Upper lobe of left lung (tissue), 6 donors: ENCODE results near the gene SLC25A22. TPM values are rescaled to one million over a fixed set of nuclear protein-coding genes. Genes with fewer than 3 reads are reported as not detected.
A peak's percentile ranks its signal among the peaks of the same experiment; 100 is the strongest.

ENCODE experiments used
- ATAC-seq, 2 donors: fragments of 200-7000 bp; cut with Tn5 transposase; one replicate each; pipeline ENCODE4 v1.9.1; 2022; ENCODE audit warnings: mild to moderate bottlenecking in 2 of 2, moderate library complexity in 2 of 2; ENCODE audit not compliant: low FRiP score in 2 of 2
- DNase-seq, 2 donors: peaks; one replicate each; pipeline ENCODE4 v3.0.0-alpha.2; 2019 to 2020
- H3K27ac ChIP-seq, 4 donors: fragments of 200-600 bp; sonication (generic); one replicate each; pipeline ENCODE4 v1.5.1; 2016 to 2019
- H3K27me3 ChIP-seq, 4 donors: fragments of 200-600 bp; sonication (generic); one replicate each; pipeline ENCODE4 v1.5.1; 2017 to 2019
- H3K36me3 ChIP-seq, 4 donors: fragments of 200-600 bp; sonication (generic); one replicate each; pipeline ENCODE4 v1.5.1; 2016 to 2019
- H3K4me1 ChIP-seq, 4 donors: fragments of 200-600 bp; sonication (generic); one replicate each; pipeline ENCODE4 v1.5.1; 2018 to 2019
- H3K4me3 ChIP-seq, 4 donors: fragments of 200-600 bp; sonication (generic); one replicate each; pipeline ENCODE4 v1.5.1; 2017 to 2019; ENCODE audit warnings: mild to moderate bottlenecking in 2 of 4, moderate library complexity in 1 of 4
- H3K9me3 ChIP-seq, 4 donors: fragments of 200-600 bp; sonication (generic); one replicate each; pipeline ENCODE4 v1.5.1; 2018 to 2019
- EP300 ChIP-seq, 4 donors: sonication (generic); formaldehyde crosslinking; IDR thresholded peaks; one replicate each; pipeline ENCODE4 v1.5.1; 2017; ENCODE audit warnings: antibody characterized with exemption in 4 of 4, control low read depth in 2 of 4
- POLR2A ChIP-seq, 4 donors: fragments of 450-650 bp; IDR thresholded peaks; one replicate each; pipeline ENCODE4 v1.5.1; 2016 to 2017; ENCODE audit warnings: antibody characterized with exemption in 4 of 4, mild to moderate bottlenecking in 2 of 4
- POLR2AphosphoS5 ChIP-seq, 2 donors: sonication (generic); formaldehyde crosslinking; IDR thresholded peaks; one replicate each; pipeline ENCODE4 v1.5.1; 2017; ENCODE audit warnings: antibody characterized with exemption in 2 of 2
- WGBS, 2 donors: methylation state at CpG; one replicate each; pipeline ENCODE4 v1.1.5; 2017 to 2018; 5-methylcytosine and 5-hydroxymethylcytosine counted together
- total RNA-seq, 6 donors: library from RNA; depleted of rRNA in 4 of 6; stranded (reverse); fragments of >200 nt in 4 of 6; gene quantifications; one replicate each; pipeline versions ENCODE4 v1.1.0 to v1.2.1, GENCODE V29; 2016 to 2021
- TF ChIP-seq, protein P1 (sequence below), 6 experiments: fragments of 450-650 bp in 4 of 6; fragments of 200-600 bp in 2 of 6; sonication (generic) in 2 of 6; IDR thresholded peaks; one replicate each; pipeline ENCODE4 v1.5.1; 2016 to 2019; ENCODE audit warnings: antibody characterized with exemption in 6 of 6
- donor health status: DM: no; HTN: no; CAD: no; lungs with moderate emphysema.
- donor health status: DM: no; HTN: yes; CAD: no; lungs with severe emphysema.

Gene SLC25A22
- total RNA-seq, 6 donors from 2014 or later, result 13.6 to 29.3 (median 22.3) TPM

DNA sequence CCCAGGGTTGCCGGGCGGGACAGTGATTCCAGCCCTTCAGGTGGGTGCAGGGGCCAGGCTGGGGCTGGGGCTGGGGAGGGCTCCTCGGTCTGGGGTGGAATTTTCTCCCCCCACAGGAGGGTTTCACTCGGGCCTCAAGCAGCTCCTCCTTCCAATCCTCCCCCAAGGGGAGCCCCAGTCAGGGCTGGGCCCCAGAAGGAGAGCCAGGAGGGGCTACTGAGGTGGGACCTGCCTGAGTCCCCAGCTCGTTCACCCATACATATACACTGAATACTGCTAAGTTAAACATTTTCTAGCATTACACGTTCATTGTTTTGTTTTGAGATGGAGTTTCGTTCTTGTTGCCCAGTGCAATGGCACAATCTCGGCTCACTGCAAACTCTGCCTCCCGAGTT is 28.1 kb upstream of the SLC25A22 start:
- TF ChIP-seq EP300 (IDR thresholded peaks at IDR 0.05), result no peak
- TF ChIP-seq POLR2AphosphoS5 (IDR thresholded peaks at IDR 0.05), result no peak
- TF ChIP-seq, protein P1, sequence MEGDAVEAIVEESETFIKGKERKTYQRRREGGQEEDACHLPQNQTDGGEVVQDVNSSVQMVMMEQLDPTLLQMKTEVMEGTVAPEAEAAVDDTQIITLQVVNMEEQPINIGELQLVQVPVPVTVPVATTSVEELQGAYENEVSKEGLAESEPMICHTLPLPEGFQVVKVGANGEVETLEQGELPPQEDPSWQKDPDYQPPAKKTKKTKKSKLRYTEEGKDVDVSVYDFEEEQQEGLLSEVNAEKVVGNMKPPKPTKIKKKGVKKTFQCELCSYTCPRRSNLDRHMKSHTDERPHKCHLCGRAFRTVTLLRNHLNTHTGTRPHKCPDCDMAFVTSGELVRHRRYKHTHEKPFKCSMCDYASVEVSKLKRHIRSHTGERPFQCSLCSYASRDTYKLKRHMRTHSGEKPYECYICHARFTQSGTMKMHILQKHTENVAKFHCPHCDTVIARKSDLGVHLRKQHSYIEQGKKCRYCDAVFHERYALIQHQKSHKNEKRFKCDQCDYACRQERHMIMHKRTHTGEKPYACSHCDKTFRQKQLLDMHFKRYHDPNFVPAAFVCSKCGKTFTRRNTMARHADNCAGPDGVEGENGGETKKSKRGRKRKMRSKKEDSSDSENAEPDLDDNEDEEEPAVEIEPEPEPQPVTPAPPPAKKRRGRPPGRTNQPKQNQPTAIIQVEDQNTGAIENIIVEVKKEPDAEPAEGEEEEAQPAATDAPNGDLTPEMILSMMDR (IDR thresholded peaks at IDR 0.05), result no peak
- no peak for TF ChIP-seq POLR2A (IDR thresholded peaks at IDR 0.05)
- Histone ChIP-seq H3K4me1 (peaks cover 74 to 93% (median 78%) of the 10 kb centered on the region in 4 donors), H3K27ac (peak overlapping the region; percentile 77 to 92 (median 84)), H3K4me3 (peak overlapping the region in 2 of 4 donors; percentile 59 to 61), H3K27me3 (peaks cover 0 to 4% (median 0%) of the 10 kb centered on the region in 4 donors), H3K36me3 (peaks cover 20 to 42% (median 29%) of the 10 kb centered on the region in 4 donors), H3K9me3 (no peaks in the 10 kb centered on the region)
- no peak for ATAC-seq
- 67 to 71% methylated on average over 5 to 9 of the region's 9 CpGs for WGBS, 2 donors
- no peak for DNase-seq

DNA sequence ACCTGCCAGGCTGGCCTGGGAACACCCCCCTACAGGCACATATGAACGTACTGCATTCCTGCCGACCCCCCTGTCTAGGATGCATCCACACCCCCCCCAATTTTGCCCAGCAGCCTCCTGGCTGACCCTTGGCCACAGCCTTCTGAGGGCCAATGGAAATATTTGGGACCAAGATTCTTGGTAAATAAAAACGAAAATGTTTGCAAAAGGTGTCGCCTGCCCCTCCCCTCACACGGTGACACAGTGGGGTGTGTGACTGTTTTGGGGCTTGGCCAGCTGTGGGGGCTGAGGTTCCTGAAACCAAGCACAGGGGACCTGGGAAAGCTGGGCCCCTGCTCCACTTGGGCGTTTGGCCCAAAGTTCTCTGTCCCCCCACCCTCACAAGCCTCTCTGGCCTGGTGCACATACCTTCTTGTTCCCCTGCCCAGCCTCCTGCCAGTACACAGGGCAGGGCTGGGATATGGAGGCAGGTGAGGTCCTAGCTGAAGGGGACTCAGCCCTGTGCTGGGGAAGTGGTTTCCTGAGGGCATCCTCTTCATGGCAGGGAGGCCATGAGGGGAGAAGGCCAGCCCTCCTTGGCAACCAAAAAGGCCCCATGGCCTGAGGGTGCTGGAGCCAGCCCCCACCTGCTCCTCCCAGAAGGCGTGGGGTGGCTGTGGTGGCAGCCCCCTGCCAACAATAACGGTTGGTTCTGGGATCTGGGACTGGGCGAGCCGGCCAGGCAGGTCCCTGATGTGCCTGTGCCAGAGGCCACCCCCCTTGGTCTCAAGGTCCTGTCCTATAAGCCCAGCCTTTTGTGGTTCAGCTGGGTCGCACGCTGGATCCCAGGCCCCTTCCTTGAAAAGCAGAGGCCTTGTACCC is 27.5 kb upstream of the SLC25A22 start:
- peaks cover 74 to 93% (median 78%) of the 10 kb centered on the region in 4 donors for H3K4me1 ChIP-seq
- no peaks in the 10 kb centered on the region for H3K27me3 ChIP-seq
- WGBS, 2 donors, result 74% methylated on average over 8 to 10 of the region's 12 CpGs
- TF ChIP-seq, protein P1 (IDR thresholded peaks at IDR 0.05), result no peak
- TF ChIP-seq POLR2A (IDR thresholded peaks at IDR 0.05) (no peak), EP300 (IDR thresholded peaks at IDR 0.05) (no peak), POLR2AphosphoS5 (IDR thresholded peaks at IDR 0.05) (no peak)
- peak in 1 of 2 donors; percentile 19 for ATAC-seq
- peak overlapping the region; percentile 77 to 92 (median 84) for H3K27ac ChIP-seq
- peaks cover 20 to 42% (median 29%) of the 10 kb centered on the region in 4 donors for H3K36me3 ChIP-seq
- no peaks in the 10 kb centered on the region for H3K9me3 ChIP-seq
- H3K4me3 ChIP-seq, result no peak overlapping the region
- DNase-seq, result peak in 1 of 2 donors; percentile 64

GRCh38 chr11:824942-825341 is 26.9 kb upstream of the SLC25A22 start:
- Histone ChIP-seq H3K27ac (peak overlapping the region in 2 of 4 donors; percentile 46 to 89), H3K4me3 (no peak overlapping the region), H3K9me3 (no peaks in the 10 kb centered on the region), H3K27me3 (no peaks in the 10 kb centered on the region), H3K36me3 (peaks cover 20 to 42% (median 29%) of the 10 kb centered on the region in 4 donors), H3K4me1 (peaks cover 71 to 92% (median 77%) of the 10 kb centered on the region in 4 donors)
- DNase-seq (peak in 1 of 2 donors; percentile 49), ATAC-seq (no peak)
- 75 to 89% methylated on average over 9 to 11 of the region's 11 CpGs for WGBS, 2 donors
- no peak for TF ChIP-seq EP300 (IDR thresholded peaks at IDR 0.05)
- no peak for TF ChIP-seq POLR2AphosphoS5 (IDR thresholded peaks at IDR 0.05)
- TF ChIP-seq, protein P1 (IDR thresholded peaks at IDR 0.05), result no peak
- no peak for TF ChIP-seq POLR2A (IDR thresholded peaks at IDR 0.05)

DNA sequence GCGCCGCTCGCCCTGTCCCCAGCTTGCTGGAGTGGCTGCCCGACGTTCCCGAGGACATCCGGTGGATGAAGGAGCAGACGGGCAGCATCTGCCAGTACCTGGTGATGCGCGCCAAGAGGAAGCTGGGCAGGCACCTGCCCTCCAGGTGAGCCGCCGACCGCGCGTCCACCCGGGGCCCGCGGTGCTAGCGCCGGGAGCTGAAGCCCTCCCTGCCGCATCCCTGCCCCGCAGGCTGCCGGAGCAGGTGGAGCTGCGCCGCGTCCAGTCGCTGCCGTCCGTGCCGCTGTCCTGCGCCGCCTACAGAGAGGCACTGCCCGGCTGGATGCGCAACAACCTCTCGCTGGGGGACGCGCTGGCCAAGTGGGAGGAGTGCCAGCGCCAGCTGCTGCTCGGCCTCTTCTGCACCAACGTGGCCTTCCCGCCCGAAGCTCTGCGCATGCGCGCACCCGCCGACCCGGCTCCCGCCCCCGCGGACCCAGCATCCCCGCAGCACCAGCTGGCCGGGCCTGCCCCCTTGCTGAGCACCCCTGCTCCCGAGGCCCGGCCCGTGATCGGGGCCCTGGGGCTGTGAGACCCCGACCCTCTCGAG is 26.3 kb upstream of the SLC25A22 start:
- H3K4me3 ChIP-seq, result no peak overlapping the region
- ATAC-seq (no peak), DNase-seq (peak in 1 of 2 donors; percentile 89)
- H3K36me3 ChIP-seq, result peaks cover 20 to 42% (median 29%) of the 10 kb centered on the region in 4 donors
- peak overlapping the region in 2 of 4 donors; percentile 26 to 89 for H3K27ac ChIP-seq
- 85 to 95% methylated on average over 19 to 59 of the region's 59 CpGs for WGBS, 2 donors
- TF ChIP-seq POLR2AphosphoS5 (IDR thresholded peaks at IDR 0.05) (no peak), POLR2A (IDR thresholded peaks at IDR 0.05) (no peak)
- TF ChIP-seq, protein P1 (IDR thresholded peaks at IDR 0.05), result no peak
- H3K27me3 ChIP-seq, result no peaks in the 10 kb centered on the region
- H3K4me1 ChIP-seq, result peaks cover 65 to 87% (median 72%) of the 10 kb centered on the region in 4 donors
- H3K9me3 ChIP-seq, result no peaks in the 10 kb centered on the region
